Measurements from ENCODE around the gene CCDC9. TPM values are rescaled to one million over a fixed set of nuclear protein-coding genes. Genes with fewer than 3 reads are reported as not detected.

Gene CCDC9
- total and polyA plus RNA-seq, 2 of the 13 experiments (the other 11 are each of a cell fraction or from before 2014, with no cell fraction given), result 2.9 to 6.3 TPM

DNA sequence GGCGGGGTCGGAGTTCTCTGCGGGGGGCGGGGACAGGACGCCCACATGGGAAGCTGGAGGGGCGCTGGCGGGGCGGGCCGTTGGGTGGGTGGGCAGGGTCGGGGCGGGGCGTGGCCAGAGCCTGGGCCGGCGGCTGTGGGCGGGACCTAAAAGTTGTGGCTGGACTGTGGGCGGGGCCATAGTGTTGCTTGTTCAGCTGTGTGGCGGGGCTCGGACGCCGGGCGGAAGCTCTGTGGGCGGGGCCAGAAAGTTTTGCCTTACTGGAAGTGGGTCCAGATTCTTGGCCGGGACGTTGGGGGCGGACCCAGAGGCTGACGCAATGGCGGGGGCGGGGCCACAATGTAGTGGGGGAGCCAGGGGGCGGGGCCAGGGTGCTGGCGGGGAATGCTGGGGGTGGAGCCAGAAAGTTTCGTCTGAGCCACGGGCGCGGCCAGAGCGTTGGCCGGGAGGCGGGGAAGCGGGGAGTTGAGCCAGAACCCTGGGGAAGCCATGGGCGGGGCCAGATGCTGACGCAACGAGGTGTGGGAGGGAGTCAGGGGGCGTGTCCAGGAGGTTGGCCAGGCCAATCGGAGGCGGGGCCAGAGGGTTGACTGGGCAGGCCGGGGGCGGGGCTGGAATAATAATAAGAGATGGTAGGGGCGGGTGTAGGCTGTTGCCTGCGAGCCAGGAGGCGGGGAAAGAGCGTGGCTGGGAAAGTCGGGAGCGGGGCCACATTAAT is 527 bp downstream of the CCDC9 start (continued):
- no peak for TF ChIP-seq SRSF9 (IDR thresholded peaks at IDR 0.05; ENCODE audit: borderline replicate concordance, insufficient read depth, low read depth, low read length, poor library complexity, severe bottlenecking)
- 0 out of 2 replicates have a peak, but pooled peaks have one; percentile 4 for TF ChIP-seq YEATS4 (CRISPR knock-in tag; IDR thresholded peaks at IDR 0.05; ENCODE audit: borderline replicate concordance)
- TF ChIP-seq THYN1 (CRISPR knock-in tag; IDR thresholded peaks at IDR 0.05; ENCODE audit: borderline replicate concordance, low read depth), result no peak
- TF ChIP-seq DMAP1 (CRISPR knock-in tag; IDR thresholded peaks at IDR 0.05), result 0 out of 2 replicates have a peak, but pooled peaks have one; percentile 6
- no peak for TF ChIP-seq FOXM1 (CRISPR knock-in tag; IDR thresholded peaks at IDR 0.05)
- TF ChIP-seq PTBP1 (IDR thresholded peaks at IDR 0.05; ENCODE audit: low read depth, low read length, poor library complexity, severe bottlenecking), result no peak
- no peak for TF ChIP-seq ZNF260 (CRISPR knock-in tag; IDR thresholded peaks at IDR 0.05; ENCODE audit: borderline replicate concordance, low read depth)
- TF ChIP-seq MAZ (IDR thresholded peaks at IDR 0.05; ENCODE audit: borderline replicate concordance, low read depth, low read length), result peak; percentile 50; the same call in 1 of the 2 replicates
- no peak for TF ChIP-seq MAZ (CRISPR knock-in tag; IDR thresholded peaks at IDR 0.05; ENCODE audit: low read depth)
- TF ChIP-seq EEA1 (CRISPR knock-in tag; IDR thresholded peaks at IDR 0.05; ENCODE audit: borderline replicate concordance), result no peak
- TF ChIP-seq, protein P1, sequence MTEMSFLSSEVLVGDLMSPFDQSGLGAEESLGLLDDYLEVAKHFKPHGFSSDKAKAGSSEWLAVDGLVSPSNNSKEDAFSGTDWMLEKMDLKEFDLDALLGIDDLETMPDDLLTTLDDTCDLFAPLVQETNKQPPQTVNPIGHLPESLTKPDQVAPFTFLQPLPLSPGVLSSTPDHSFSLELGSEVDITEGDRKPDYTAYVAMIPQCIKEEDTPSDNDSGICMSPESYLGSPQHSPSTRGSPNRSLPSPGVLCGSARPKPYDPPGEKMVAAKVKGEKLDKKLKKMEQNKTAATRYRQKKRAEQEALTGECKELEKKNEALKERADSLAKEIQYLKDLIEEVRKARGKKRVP (CRISPR knock-in tag; IDR thresholded peaks at IDR 0.05), result peak in 1 of 2 experiments; percentile 90; a peak in 2 of 4 replicates
- TF ChIP-seq, protein P2, sequence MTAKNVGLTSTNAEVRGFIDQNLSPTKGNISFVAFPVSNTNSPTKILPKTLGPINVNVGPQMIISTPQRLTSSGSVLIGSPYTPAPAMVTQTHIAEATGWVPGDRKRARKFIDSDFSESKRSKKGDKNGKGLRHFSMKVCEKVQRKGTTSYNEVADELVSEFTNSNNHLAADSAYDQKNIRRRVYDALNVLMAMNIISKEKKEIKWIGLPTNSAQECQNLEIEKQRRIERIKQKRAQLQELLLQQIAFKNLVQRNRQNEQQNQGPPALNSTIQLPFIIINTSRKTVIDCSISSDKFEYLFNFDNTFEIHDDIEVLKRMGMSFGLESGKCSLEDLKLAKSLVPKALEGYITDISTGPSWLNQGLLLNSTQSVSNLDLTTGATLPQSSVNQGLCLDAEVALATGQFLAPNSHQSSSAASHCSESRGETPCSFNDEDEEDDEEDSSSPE (CRISPR knock-in tag; IDR thresholded peaks at IDR 0.05), result 0 out of 2 replicates have a peak, but pooled peaks have one; percentile 29
- TF ChIP-seq HOXA3 (CRISPR knock-in tag; IDR thresholded peaks at IDR 0.05), result peak; percentile 4; the same call in 1 of the 2 replicates
- peak; percentile 88 for TF ChIP-seq CEBPG (CRISPR knock-in tag; IDR thresholded peaks at IDR 0.05)
- TF ChIP-seq, protein P3, sequence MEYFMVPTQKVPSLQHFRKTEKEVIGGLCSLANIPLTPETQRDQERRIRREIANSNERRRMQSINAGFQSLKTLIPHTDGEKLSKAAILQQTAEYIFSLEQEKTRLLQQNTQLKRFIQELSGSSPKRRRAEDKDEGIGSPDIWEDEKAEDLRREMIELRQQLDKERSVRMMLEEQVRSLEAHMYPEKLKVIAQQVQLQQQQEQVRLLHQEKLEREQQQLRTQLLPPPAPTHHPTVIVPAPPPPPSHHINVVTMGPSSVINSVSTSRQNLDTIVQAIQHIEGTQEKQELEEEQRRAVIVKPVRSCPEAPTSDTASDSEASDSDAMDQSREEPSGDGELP (IDR thresholded peaks at IDR 0.05; ENCODE audit: borderline replicate concordance, low read depth), result peak; percentile 94
- TF ChIP-seq FOXA1 (IDR thresholded peaks at IDR 0.05), result no peak
- TF ChIP-seq FOXA1 (CRISPR knock-in tag; IDR thresholded peaks at IDR 0.05), result peak; percentile 74
- peak; percentile 71 for TF ChIP-seq CREB1 (IDR thresholded peaks at IDR 0.05)
- TF ChIP-seq CREB1 (CRISPR knock-in tag; IDR thresholded peaks at IDR 0.05), result no peak; the same call in 1 of the 2 replicates
- TF ChIP-seq, protein P4, sequence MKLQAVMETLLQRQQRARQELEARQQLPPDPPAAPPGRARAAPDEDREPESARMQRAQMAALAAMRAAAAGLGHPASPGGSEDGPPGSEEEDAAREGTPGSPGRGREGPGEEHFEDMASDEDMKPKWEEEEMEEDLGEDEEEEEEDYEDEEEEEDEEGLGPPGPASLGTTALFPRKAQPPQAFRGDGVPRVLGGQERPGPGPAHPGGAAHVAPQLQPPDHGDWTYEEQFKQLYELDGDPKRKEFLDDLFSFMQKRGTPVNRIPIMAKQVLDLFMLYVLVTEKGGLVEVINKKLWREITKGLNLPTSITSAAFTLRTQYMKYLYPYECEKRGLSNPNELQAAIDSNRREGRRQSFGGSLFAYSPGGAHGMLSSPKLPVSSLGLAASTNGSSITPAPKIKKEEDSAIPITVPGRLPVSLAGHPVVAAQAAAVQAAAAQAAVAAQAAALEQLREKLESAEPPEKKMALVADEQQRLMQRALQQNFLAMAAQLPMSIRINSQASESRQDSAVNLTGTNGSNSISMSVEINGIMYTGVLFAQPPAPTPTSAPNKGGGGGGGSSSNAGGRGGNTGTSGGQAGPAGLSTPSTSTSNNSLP (IDR thresholded peaks at IDR 0.05; ENCODE audit: low read depth, low read length), result peak; percentile 24; the same call in 1 of the 2 replicates
- TF ChIP-seq, protein P5, sequence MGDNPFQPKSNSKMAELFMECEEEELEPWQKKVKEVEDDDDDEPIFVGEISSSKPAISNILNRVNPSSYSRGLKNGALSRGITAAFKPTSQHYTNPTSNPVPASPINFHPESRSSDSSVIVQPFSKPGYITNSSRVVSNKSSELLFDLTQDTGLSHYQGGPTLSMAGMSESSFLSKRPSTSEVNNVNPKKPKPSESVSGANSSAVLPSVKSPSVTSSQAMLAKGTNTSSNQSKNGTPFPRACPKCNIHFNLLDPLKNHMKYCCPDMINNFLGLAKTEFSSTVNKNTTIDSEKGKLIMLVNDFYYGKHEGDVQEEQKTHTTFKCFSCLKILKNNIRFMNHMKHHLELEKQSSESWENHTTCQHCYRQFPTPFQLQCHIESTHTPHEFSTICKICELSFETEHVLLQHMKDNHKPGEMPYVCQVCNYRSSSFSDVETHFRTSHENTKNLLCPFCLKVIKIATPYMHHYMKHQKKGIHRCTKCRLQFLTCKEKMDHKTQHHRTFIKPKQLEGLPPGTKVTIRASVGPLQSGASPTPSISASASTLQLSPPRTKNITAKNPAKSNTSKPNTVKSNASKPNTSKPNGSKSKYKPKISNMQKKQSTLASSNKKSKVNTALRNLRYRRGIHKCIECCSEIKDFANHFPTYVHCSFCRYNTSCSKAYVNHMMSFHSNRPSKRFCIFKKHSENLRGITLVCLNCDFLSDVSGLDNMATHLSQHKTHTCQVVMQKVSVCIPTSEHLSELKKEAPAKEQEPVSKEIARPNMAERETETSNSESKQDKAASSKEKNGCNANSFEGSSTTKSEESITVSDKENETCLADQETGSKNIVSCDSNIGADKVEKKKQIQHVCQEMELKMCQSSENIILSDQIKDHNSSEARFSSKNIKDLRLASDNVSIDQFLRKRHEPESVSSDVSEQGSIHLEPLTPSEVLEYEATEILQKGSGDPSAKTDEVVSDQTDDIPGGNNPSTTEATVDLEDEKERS (CRISPR knock-in tag; IDR thresholded peaks at IDR 0.05), result no peak
- TF ChIP-seq ZNF737 (CRISPR knock-in tag; IDR thresholded peaks at IDR 0.05; ENCODE audit: borderline replicate concordance), result no peak
